Panc1 (cell line): Measurements from ENCODE around the gene OGFOD2. TPM values are rescaled to one million over a fixed set of nuclear protein-coding genes. Genes with fewer than 3 reads are reported as not detected.

Experiments used
- ATAC-seq: fragments of 200-7000 bp; cut with Tn5 transposase; 2 replicates; pipeline ENCODE4 v1.9.1; 2020; ENCODE audit warnings: mild to moderate bottlenecking, moderate library complexity
- BruUV-seq: library from RNA; stranded (reverse); fragments of 400-500 nt; replicated peaks from 2 replicates; lab custom pipeline; 2021; lab: Mats Ljungman, UMichigan
- CTCF ChIA-PET: fragments of 300-600 bp; sonication (Branson Sonifier 250); formaldehyde crosslinking; loops from one replicate; lab custom pipeline; 2022; ENCODE audit warnings: antibody characterized with exemption; lab: Charles Lee
- POLR2A ChIA-PET: fragments of 300-600 bp; sonication (Branson Sonifier 250); formaldehyde crosslinking; loops from one replicate; lab custom pipeline; 2022; ENCODE audit warnings: antibody characterized with exemption; lab: Charles Lee
- DNase-seq: peaks from one replicate; pipeline ENCODE4 v3.0.0-alpha.2; 2010; ENCODE audit warnings: low read depth, low spot score
- H3K27ac ChIP-seq: 2 replicates; pipeline ENCODE4 v1.5.1; 2011; ENCODE audit warnings: mild to moderate bottlenecking, low read length, inconsistent platforms
- H3K27me3 ChIP-seq: fragments of 200-500 bp; sonication (Bioruptor generic); 2 replicates; pipeline ENCODE4 v1.6.0; 2014; ENCODE audit warnings: low read length, inconsistent platforms; ENCODE audit not compliant: control insufficient read depth, insufficient read depth
- H3K36me3 ChIP-seq: fragments of 200-500 bp; sonication (Bioruptor generic); 2 replicates; pipeline ENCODE4 v1.5.1; 2014; ENCODE audit warnings: inconsistent platforms, mild to moderate bottlenecking, low read length, moderate library complexity; ENCODE audit not compliant: control insufficient read depth, insufficient read depth
- H3K4me1 ChIP-seq: 2 replicates; pipeline ENCODE4 v1.5.1; 2011; ENCODE audit warnings: inconsistent platforms, mild to moderate bottlenecking, low read length, moderate library complexity; ENCODE audit not compliant: control insufficient read depth, insufficient read depth
- H3K4me3 ChIP-seq, 2 experiments: 2 replicates each; pipeline ENCODE4 v1.5.1; 2011 to 2012; ENCODE audit warnings: low read depth in 2 of 2, low read length in 2 of 2, mild to moderate bottlenecking in 2 of 2, inconsistent platforms in 1 of 2, moderate library complexity in 1 of 2
- H3K9me3 ChIP-seq: fragments of 200-500 bp; sonication (Bioruptor generic); 2 replicates; pipeline ENCODE4 v1.5.1; 2014; ENCODE audit warnings: low read depth, mild to moderate bottlenecking, inconsistent platforms, low read length, moderate library complexity; ENCODE audit not compliant: control insufficient read depth, insufficient read depth
- CTCF ChIP-seq: fragments of 450-650 bp; IDR thresholded peaks from 2 replicates; pipeline ENCODE4 v1.5.1; 2017; ENCODE audit warnings: mild to moderate bottlenecking
- POLR2AphosphoS5 ChIP-seq: IDR thresholded peaks from 2 replicates; pipeline ENCODE4 v1.6.1; 2012; ENCODE audit warnings: mild to moderate bottlenecking, low read depth, low read length, moderate library complexity
- REST ChIP-seq, 2 experiments: IDR thresholded peaks; 2 replicates each; pipeline ENCODE4 v1.6.1; 2011 to 2012; ENCODE audit warnings: low read depth in 2 of 2, control low read depth in 1 of 2, low read length in 1 of 2, mild to moderate bottlenecking in 1 of 2, moderate library complexity in 1 of 2; ENCODE audit not compliant: insufficient read depth in 1 of 2
- SIN3A ChIP-seq: IDR thresholded peaks from 2 replicates; pipeline ENCODE4 v1.6.1; 2012; ENCODE audit warnings: low read depth, mild to moderate bottlenecking, low read length, moderate library complexity, borderline replicate concordance; ENCODE audit not compliant: insufficient read depth
- TCF7L2 ChIP-seq: IDR thresholded peaks from 2 replicates; pipeline ENCODE4 v1.6.1; 2011; ENCODE audit warnings: mild to moderate bottlenecking, low read depth, low read length, inconsistent platforms
- in situ Hi-C: cut with HindIII; loops from 2 replicates; pipeline ENCODE4 v1.10.0; 2016; ENCODE audit warnings: low sequenced_read_pairs, low pct_unique_long_range_greater_than_20kb
- intact Hi-C: fragments of 100-400 bp; cut with micrococcal nuclease; formaldehyde crosslinking; loops from one replicate; pipeline ENCODE4 v1.10.0; 2022; ENCODE audit not compliant: unreplicated experiment
- total RNA-seq: library from RNA; stranded (reverse); gene quantifications from one replicate; pipeline ENCODE4 v1.2.1, GENCODE V29; 2021; ENCODE audit not compliant: unreplicated experiment

Gene OGFOD2
- total RNA-seq, 1 experiment from 2014 or later, result 32.0 TPM

GRCh38 chr12:122929812-122930211 is 45.2 kb upstream of the OGFOD2 start:
- intact Hi-C loops, result no loop called here
- no peaks in the 10 kb centered on the region for H3K27me3 ChIP-seq
- DNase-seq, result no peak
- H3K4me3 ChIP-seq, result no peak overlapping the region
- in situ Hi-C loops, result no loop called here
- ChIA-PET CTCF (no interaction called here), POLR2A (no interaction called here)
- no peaks in the 10 kb centered on the region for H3K4me1 ChIP-seq
- H3K27ac ChIP-seq, result no peak overlapping the region
- ATAC-seq, result no peak
- BruUV-seq, result no TSS peak
- H3K36me3 ChIP-seq, result no peaks in the 10 kb centered on the region
- no peaks in the 10 kb centered on the region for H3K9me3 ChIP-seq
- TF ChIP-seq REST (IDR thresholded peaks at IDR 0.05; ENCODE audit: insufficient read depth in 1 of 2, low read depth in 2 of 2, low read length in 1 of 2) (no peak), SIN3A (no peak), CTCF (no peak), TCF7L2 (no peak), POLR2AphosphoS5 (no peak)

GRCh38 chr12:122932207-122932606 is 42.8 kb upstream of the OGFOD2 start:
- no TSS peak for BruUV-seq
- TF ChIP-seq REST (IDR thresholded peaks at IDR 0.05; ENCODE audit: insufficient read depth in 1 of 2, low read depth in 2 of 2, low read length in 1 of 2) (no peak), SIN3A (no peak), TCF7L2 (no peak), POLR2AphosphoS5 (no peak), CTCF (no peak)
- H3K36me3 ChIP-seq, result no peaks in the 10 kb centered on the region
- no peak for ATAC-seq
- no peak for DNase-seq
- H3K27ac ChIP-seq, result no peak overlapping the region
- intact Hi-C loops (no loop called here), in situ Hi-C loops (no loop called here)
- H3K9me3 ChIP-seq, result no peaks in the 10 kb centered on the region
- POLR2A ChIA-PET, result no interaction called here
- H3K4me3 ChIP-seq, result no peak overlapping the region
- no peaks in the 10 kb centered on the region for H3K4me1 ChIP-seq
- CTCF ChIA-PET, result no interaction called here
- H3K27me3 ChIP-seq, result no peaks in the 10 kb centered on the region
